GM23248 (cell line): ENCODE results near the gene CASKIN1. TPM values are rescaled to one million over a fixed set of nuclear protein-coding genes. Genes with fewer than 3 reads are reported as not detected.

ENCODE experiments used
- DNase-seq: peaks from one replicate; pipeline ENCODE4 v3.0.0-alpha.2; 2015
- H2AFZ ChIP-seq: fragments of 200-600 bp; sonication (generic); 2 replicates; pipeline ENCODE4 v1.6.1; 2016; ENCODE audit warnings: antibody characterized with exemption
- H3F3A ChIP-seq: fragments of 200-600 bp; sonication (generic); 2 replicates; pipeline ENCODE4 v1.6.1; 2016; ENCODE audit warnings: mild to moderate bottlenecking, antibody characterized with exemption, mixed run types; ENCODE audit not compliant: insufficient read depth
- H3K27ac ChIP-seq: fragments of 200-600 bp; sonication (generic); 2 replicates; pipeline ENCODE4 v1.5.1; 2016; ENCODE audit warnings: mild to moderate bottlenecking
- H3K27me3 ChIP-seq: fragments of 200-600 bp; sonication (generic); replicated peaks from 2 replicates; pipeline ENCODE4 v1.6.1; 2016; ENCODE audit warnings: mild to moderate bottlenecking; ENCODE audit not compliant: insufficient read depth
- H3K36me3 ChIP-seq: fragments of 200-600 bp; sonication (generic); 2 replicates; pipeline ENCODE4 v1.6.1; 2016; ENCODE audit warnings: low read depth, mild to moderate bottlenecking
- H3K4me1 ChIP-seq: fragments of 200-600 bp; sonication (generic); 2 replicates; pipeline ENCODE4 v1.6.1; 2016; ENCODE audit warnings: mild to moderate bottlenecking; ENCODE audit not compliant: insufficient read depth
- H3K4me2 ChIP-seq: fragments of 200-600 bp; sonication (generic); one replicate; pipeline ENCODE4 v1.6.1; 2016; ENCODE audit warnings: mild to moderate bottlenecking; ENCODE audit not compliant: unreplicated experiment
- H3K4me3 ChIP-seq: fragments of 200-600 bp; sonication (generic); 2 replicates; pipeline ENCODE4 v1.5.1; 2016; ENCODE audit warnings: mild to moderate bottlenecking
- H3K79me2 ChIP-seq: fragments of 200-600 bp; sonication (generic); 2 replicates; pipeline ENCODE4 v1.6.1; 2016; ENCODE audit warnings: mild to moderate bottlenecking; ENCODE audit not compliant: insufficient read depth
- H3K9ac ChIP-seq: fragments of 200-600 bp; sonication (generic); 2 replicates; pipeline ENCODE4 v1.6.1; 2016; ENCODE audit warnings: mild to moderate bottlenecking
- H3K9me2 ChIP-seq: fragments of 200-600 bp; sonication (generic); 2 replicates; pipeline ENCODE4 v1.6.1; 2016; ENCODE audit warnings: mixed run types, mild to moderate bottlenecking, moderate library complexity; ENCODE audit not compliant: insufficient read depth
- H3K9me3 ChIP-seq: fragments of 200-600 bp; sonication (generic); one replicate; pipeline ENCODE4 v1.6.1; 2017; ENCODE audit warnings: low read depth
- H4K20me1 ChIP-seq: fragments of 200-600 bp; sonication (generic); 2 replicates; pipeline ENCODE4 v1.6.0; 2016; ENCODE audit not compliant: insufficient read depth
- EZH2 ChIP-seq: fragments of 200-600 bp; sonication (generic); IDR thresholded peaks from 2 replicates; pipeline ENCODE4 v1.6.1; 2018; ENCODE audit warnings: antibody characterized with exemption, mild to moderate bottlenecking; ENCODE audit not compliant: insufficient read depth, poor library complexity, severe bottlenecking
- EZH2phosphoT487 ChIP-seq: fragments of 200-600 bp; sonication (generic); IDR thresholded peaks from 2 replicates; pipeline ENCODE4 v1.6.1; 2018; ENCODE audit warnings: antibody characterized with exemption, moderate library complexity, mild to moderate bottlenecking, low read depth; ENCODE audit not compliant: insufficient read depth
- WGBS, 2 experiments: methylation state at CpG; one replicate each; pipeline ENCODE4 v1.1.6; 2015 to 2017; ENCODE audit warnings: low lambda C conversion rate in 2 of 2, low coverage in 1 of 2; ENCODE audit errors: missing lambda C conversion rate in 2 of 2; 5-methylcytosine and 5-hydroxymethylcytosine counted together
- in situ Hi-C: fragments of 300-500 bp; cut with MboI; formaldehyde crosslinking; loops from 2 replicates; pipeline ENCODE4 v1.15.0; 2020
- polyA plus RNA-seq: library from polyadenylated mRNA; unstranded; fragments of >200 nt; fragmentation: Nextera tagmentation; extraction: Ambion mirVana; gene quantifications from 2 replicates; pipeline ENCODE4 v1.2.1, GENCODE V29; 2016
- total RNA-seq: library from RNA; depleted of rRNA; stranded (reverse); fragments of >200 nt; shearing (Covaris generic); gene quantifications from 2 replicates; pipeline ENCODE4 v1.2.3, GENCODE V29; 2014

Gene CASKIN1
- total and polyA plus RNA-seq, 2 experiments from 2014 or later: not detected

DNA sequence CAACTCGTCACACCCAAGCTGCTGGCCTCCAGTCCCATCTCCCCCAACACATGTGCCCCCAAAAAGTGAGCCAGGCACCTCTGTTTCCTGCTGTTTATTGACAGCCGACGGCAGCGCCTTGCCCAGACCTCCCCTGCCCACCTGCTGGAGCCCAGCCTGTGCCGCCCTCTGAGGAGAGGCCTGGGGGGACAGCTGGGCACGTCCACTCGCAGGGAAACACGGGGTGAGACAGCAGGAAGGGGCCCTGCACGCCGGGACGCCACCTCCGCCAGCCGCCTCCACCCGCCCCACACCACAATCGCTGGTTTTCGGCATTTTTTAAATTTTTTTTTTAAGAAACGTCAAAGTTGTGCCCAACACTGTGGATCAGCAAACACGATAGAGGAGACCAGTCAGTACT, 19.3 kb downstream of the CASKIN1 start:
- DNase-seq: no peak
- no peaks in the 10 kb centered on the region for H4K20me1 ChIP-seq
- no peaks in the 10 kb centered on the region for H3K9me3 ChIP-seq
- H3K79me2 ChIP-seq: no peaks in the 10 kb centered on the region
- no peak overlapping the region for H2AFZ ChIP-seq
- in situ Hi-C loops: no loop called here
- no peaks in the 10 kb centered on the region; the same call in 1 of the 2 replicates for H3K36me3 ChIP-seq
- no peaks in the 10 kb centered on the region for H3K9me2 ChIP-seq
- TF ChIP-seq EZH2phosphoT487 (no peak), EZH2 (no peak)
- no peak overlapping the region for H3K9ac ChIP-seq
- no peaks in the 10 kb centered on the region for H3K4me1 ChIP-seq
- no peaks in the 10 kb centered on the region for H3F3A ChIP-seq
- H3K4me2 ChIP-seq: no peak overlapping the region
- H3K4me3 ChIP-seq: no peak overlapping the region
- H3K27ac ChIP-seq: no peak overlapping the region
- no peaks in the 10 kb centered on the region for H3K27me3 ChIP-seq
- 88 to 89% methylated on average over 18 of the region's 18 CpGs for WGBS, 2 experiments

DNA sequence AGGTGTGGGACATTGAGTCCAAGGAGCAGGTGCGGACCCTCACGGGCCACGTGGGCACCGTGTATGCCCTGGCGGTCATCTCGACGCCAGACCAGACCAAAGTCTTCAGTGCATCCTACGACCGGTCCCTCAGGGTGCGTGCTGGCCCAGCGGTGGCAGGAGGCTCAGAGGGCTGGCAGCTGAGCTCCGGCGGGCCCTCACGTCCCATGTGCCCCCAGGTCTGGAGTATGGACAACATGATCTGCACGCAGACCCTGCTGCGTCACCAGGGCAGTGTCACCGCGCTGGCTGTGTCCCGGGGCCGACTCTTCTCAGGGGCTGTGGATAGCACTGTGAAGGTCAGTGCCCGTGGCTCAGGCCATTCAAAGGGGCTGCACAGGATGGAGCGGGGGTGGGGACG, 20.4 kb downstream of the CASKIN1 start:
- Histone ChIP-seq H3K27ac (no peak overlapping the region), H3K4me3 (no peak overlapping the region), H2AFZ (no peak overlapping the region), H3K27me3 (no peaks in the 10 kb centered on the region), H3K4me2 (no peak overlapping the region), H3K79me2 (no peaks in the 10 kb centered on the region), H3K9me2 (no peaks in the 10 kb centered on the region), H3K9ac (no peak overlapping the region), H4K20me1 (no peaks in the 10 kb centered on the region), H3K9me3 (no peaks in the 10 kb centered on the region), H3F3A (no peaks in the 10 kb centered on the region), H3K4me1 (no peaks in the 10 kb centered on the region), H3K36me3 (no peaks in the 10 kb centered on the region; the same call in 1 of the 2 replicates)
- TF ChIP-seq EZH2phosphoT487 (no peak), EZH2 (no peak)
- DNase-seq: no peak
- WGBS, 2 experiments: 95% methylated on average over 22 to 23 of the region's 23 CpGs
- in situ Hi-C loops: no loop called here

DNA sequence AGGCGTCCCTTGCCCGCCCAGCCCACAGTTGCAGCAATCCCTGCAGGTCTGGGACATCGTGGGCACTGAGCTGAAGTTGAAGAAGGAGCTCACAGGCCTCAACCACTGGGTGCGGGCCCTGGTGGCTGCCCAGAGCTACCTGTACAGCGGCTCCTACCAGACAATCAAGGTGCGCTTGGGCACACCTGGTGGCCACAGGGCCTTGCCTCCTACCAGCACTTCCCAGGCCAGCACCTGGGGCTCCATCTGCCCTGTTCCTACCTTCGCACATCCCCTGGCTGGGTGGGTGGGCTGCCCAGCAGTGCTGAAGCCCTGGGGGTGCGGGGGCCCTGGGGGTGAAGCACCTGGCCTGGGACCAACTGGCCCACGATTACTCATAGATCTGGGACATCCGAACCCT, 21.0 kb downstream of the CASKIN1 start:
- in situ Hi-C loops: no loop called here
- H3F3A ChIP-seq: no peaks in the 10 kb centered on the region
- no peaks in the 10 kb centered on the region; the same call in 1 of the 2 replicates for H3K36me3 ChIP-seq
- no peak overlapping the region for H3K27ac ChIP-seq
- no peaks in the 10 kb centered on the region for H3K27me3 ChIP-seq
- H3K9me3 ChIP-seq: no peaks in the 10 kb centered on the region
- no peak overlapping the region for H3K4me3 ChIP-seq
- H3K4me1 ChIP-seq: no peaks in the 10 kb centered on the region
- no peaks in the 10 kb centered on the region for H4K20me1 ChIP-seq
- DNase-seq: no peak
- TF ChIP-seq EZH2: no peak
- no peak for TF ChIP-seq EZH2phosphoT487
- H3K4me2 ChIP-seq: no peak overlapping the region
- no peak overlapping the region for H3K9ac ChIP-seq
- no peaks in the 10 kb centered on the region for H3K9me2 ChIP-seq
- WGBS, 2 experiments: 95 to 99% methylated on average over 8 to 9 of the region's 10 CpGs
- no peaks in the 10 kb centered on the region for H3K79me2 ChIP-seq
- no peak overlapping the region for H2AFZ ChIP-seq

DNA sequence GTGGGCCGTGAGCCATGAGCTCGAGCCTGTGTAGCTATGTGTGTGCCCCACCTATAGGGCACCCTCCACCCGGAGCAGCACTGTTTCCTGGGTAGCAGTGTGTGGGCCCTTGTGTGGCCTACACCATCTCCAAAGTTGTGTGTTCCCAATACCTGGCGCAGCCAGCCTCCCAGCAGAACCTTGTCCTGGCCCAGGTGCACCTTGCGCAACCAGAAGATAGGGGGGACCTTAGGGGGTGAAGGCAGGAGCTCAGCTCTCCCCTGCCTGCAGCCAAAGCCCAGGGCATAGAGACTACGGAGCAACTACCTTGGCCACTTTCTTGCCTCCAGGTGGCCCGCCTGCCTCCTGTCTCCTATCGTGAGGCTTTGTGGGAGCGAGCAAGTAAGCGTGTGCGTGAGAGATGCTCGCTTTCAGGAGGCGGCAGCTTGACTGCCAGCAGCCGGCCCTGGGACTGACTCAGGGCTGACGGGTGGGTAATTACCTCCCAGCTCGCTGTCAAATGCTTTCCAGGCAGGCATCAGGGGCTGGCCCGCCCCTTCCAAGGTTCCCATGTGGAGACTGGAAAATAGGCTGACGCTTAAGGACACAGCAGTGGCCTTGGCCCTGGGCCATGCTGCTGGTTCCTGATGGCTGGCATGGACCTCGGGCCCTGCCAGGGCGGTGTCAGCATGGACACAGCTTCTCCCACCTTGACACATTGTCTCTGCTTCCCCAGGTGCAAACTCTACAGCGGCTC, 21.8 kb downstream of the CASKIN1 start:
- WGBS, 2 experiments: 93% methylated on average over 21 of the region's 21 CpGs
- H3K9me2 ChIP-seq: no peaks in the 10 kb centered on the region
- TF ChIP-seq EZH2phosphoT487 (no peak), EZH2 (no peak)
- no peak overlapping the region for H2AFZ ChIP-seq
- H3K79me2 ChIP-seq: no peaks in the 10 kb centered on the region
- in situ Hi-C loops: no loop called here
- H3K9me3 ChIP-seq: no peaks in the 10 kb centered on the region
- H3K4me3 ChIP-seq: no peak overlapping the region
- H3K4me2 ChIP-seq: no peak overlapping the region
- H3K27me3 ChIP-seq: no peaks in the 10 kb centered on the region
- H3K9ac ChIP-seq: no peak overlapping the region
- no peaks in the 10 kb centered on the region for H3F3A ChIP-seq
- no peaks in the 10 kb centered on the region; the same call in 1 of the 2 replicates for H3K36me3 ChIP-seq
- H4K20me1 ChIP-seq: no peaks in the 10 kb centered on the region
- no peak for DNase-seq
- no peaks in the 10 kb centered on the region for H3K4me1 ChIP-seq
- no peak overlapping the region for H3K27ac ChIP-seq
